HEK293T (cell line): Measurements from ENCODE around the gene ZBTB20.

ENCODE experiments used
- FOXK2 ChIP-seq: fragments of 450-650 bp; IDR thresholded peaks from 2 replicates; pipeline ENCODE4 v1.6.1; 2016; ENCODE audit warnings: mild to moderate bottlenecking
- FOXM1 ChIP-seq: fragments of 450-650 bp; IDR thresholded peaks from 2 replicates; pipeline ENCODE4 v1.6.1; 2017; ENCODE audit warnings: mild to moderate bottlenecking, borderline replicate concordance
- HDGF ChIP-seq: fragments of 450-650 bp; IDR thresholded peaks from 2 replicates; pipeline ENCODE4 v1.6.1; 2017; ENCODE audit warnings: antibody characterized with exemption, borderline replicate concordance
- L3MBTL2 ChIP-seq: fragments of 450-650 bp; conservative IDR thresholded peaks from 2 replicates; pipeline ENCODE4 v1.6.1; 2016; ENCODE audit warnings: mild to moderate bottlenecking
- SP1 ChIP-seq: fragments of 450-650 bp; IDR thresholded peaks from 2 replicates; pipeline ENCODE4 v1.6.1; 2017
- SUZ12 ChIP-seq: fragments of 450-650 bp; IDR thresholded peaks from 2 replicates; pipeline ENCODE4 v1.6.1; 2016; ENCODE audit warnings: mild to moderate bottlenecking
- TARDBP ChIP-seq: fragments of 450-650 bp; IDR thresholded peaks from 2 replicates; pipeline ENCODE4 v1.6.1; 2016
- ZNF384 ChIP-seq: fragments of 450-650 bp; IDR thresholded peaks from 2 replicates; pipeline ENCODE4 v1.6.1; 2016

DNA sequence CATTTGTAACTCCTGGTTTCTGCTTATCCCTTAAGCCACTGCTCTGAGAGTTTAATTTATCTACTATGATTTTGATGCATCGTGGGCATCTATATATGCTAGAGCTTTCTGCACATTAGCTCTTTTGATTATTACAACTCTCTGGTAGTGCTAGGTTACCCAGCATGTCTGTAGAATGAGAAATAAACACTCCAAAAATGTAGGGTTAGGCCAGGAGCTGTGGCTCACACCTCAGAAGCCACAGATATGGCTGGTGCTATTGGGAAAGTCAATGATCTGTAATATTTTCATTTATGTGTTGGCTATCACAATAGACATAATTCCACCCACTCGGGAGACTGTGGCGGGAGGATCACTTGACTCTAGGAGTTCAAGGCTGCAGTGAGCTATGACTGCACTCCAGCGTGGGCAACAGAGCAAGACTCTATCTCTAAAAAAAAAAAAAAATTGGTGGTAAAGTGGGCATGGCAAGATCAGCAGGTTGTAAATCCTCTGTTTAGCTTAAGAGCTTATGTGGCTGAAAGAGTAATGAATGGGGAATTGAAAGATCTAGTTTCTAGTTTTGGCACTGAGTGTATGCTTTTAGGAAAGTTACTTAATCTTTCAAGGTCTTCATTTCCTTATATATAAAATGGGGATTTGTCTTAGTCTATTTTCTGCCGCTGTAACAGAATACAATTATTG is 847.0 kb downstream of the ZBTB20 start:
- TF ChIP-seq SUZ12 (no peak), FOXM1 (no peak), ZNF384 (no peak), HDGF (no peak), FOXK2 (no peak), L3MBTL2 (no peak), SP1 (no peak), TARDBP (no peak)
